ENCODE results near the gene KBTBD6. TPM values are rescaled to one million over a fixed set of nuclear protein-coding genes. Genes with fewer than 3 reads are reported as not detected.

Gene KBTBD6
- total RNA-seq, 1 donor from 2014 or later = 20.9 TPM

GRCh38 chr13:41152005-41152404 lies 19.4 kb upstream of the KBTBD6 start:
- H3K9me3 Mint-ChIP-seq = peaks cover 42% of the 10 kb centered on the region
- H3K27me3 Mint-ChIP-seq (ENCODE audit: low read depth) = no peaks in the 10 kb centered on the region
- no peak for TF ChIP-seq CTCF (conservative IDR thresholded peaks at IDR 0.05)
- no peak overlapping the region for H3K4me3 Mint-ChIP-seq
- peaks cover 51% of the 10 kb centered on the region for H3K36me3 Mint-ChIP-seq (ENCODE audit: low read depth)
- no peak overlapping the region for H3K27ac Mint-ChIP-seq (ENCODE audit: unreplicated experiment)
- H3K4me1 Mint-ChIP-seq = peaks cover 3% of the 10 kb centered on the region
- no peak for DNase-seq (ENCODE audit: low read depth, low spot score)

- DNase-seq (ENCODE audit: low read depth, low spot score) = no peak
- H3K27ac Mint-ChIP-seq (ENCODE audit: unreplicated experiment) = no peak overlapping the region
- peaks cover 54% of the 10 kb centered on the region for H3K36me3 Mint-ChIP-seq (ENCODE audit: low read depth)
- TF ChIP-seq CTCF (conservative IDR thresholded peaks at IDR 0.05) = no peak
- peaks cover 44% of the 10 kb centered on the region for H3K9me3 Mint-ChIP-seq
- H3K27me3 Mint-ChIP-seq (ENCODE audit: low read depth) = no peaks in the 10 kb centered on the region
- H3K4me1 Mint-ChIP-seq = no peaks in the 10 kb centered on the region
- no peak overlapping the region for H3K4me3 Mint-ChIP-seq
These were observed 17.5 kb upstream of the KBTBD6 start for GRCh38 chr13:41150058-41150457.

- H3K4me1 Mint-ChIP-seq = no peaks in the 10 kb centered on the region
- no peak overlapping the region for H3K4me3 Mint-ChIP-seq
- no peak for DNase-seq (ENCODE audit: low read depth, low spot score)
- TF ChIP-seq CTCF (conservative IDR thresholded peaks at IDR 0.05) = no peak
- no peaks in the 10 kb centered on the region for H3K27me3 Mint-ChIP-seq (ENCODE audit: low read depth)
- no peak overlapping the region for H3K27ac Mint-ChIP-seq (ENCODE audit: unreplicated experiment)
- peaks cover 54% of the 10 kb centered on the region for H3K36me3 Mint-ChIP-seq (ENCODE audit: low read depth)
- H3K9me3 Mint-ChIP-seq = peaks cover 44% of the 10 kb centered on the region
These were observed 16.0 kb upstream of the KBTBD6 start for GRCh38 chr13:41148419-41149283.

GRCh38 chr13:41145136-41145908 lies 12.7 kb upstream of the KBTBD6 start:
- no peak for DNase-seq (ENCODE audit: low read depth, low spot score)
- Mint-ChIP-seq H3K9me3 (peaks cover 26% of the 10 kb centered on the region), H3K4me1 (no peaks in the 10 kb centered on the region), H3K4me3 (no peak overlapping the region), H3K27me3 (ENCODE audit: low read depth) (no peaks in the 10 kb centered on the region), H3K27ac (ENCODE audit: unreplicated experiment) (no peak overlapping the region), H3K36me3 (ENCODE audit: low read depth) (peaks cover 32% of the 10 kb centered on the region)
- no peak for TF ChIP-seq CTCF (conservative IDR thresholded peaks at IDR 0.05)

GRCh38 chr13:41144576-41144975 lies 12.0 kb upstream of the KBTBD6 start:
- no peaks in the 10 kb centered on the region for H3K27me3 Mint-ChIP-seq (ENCODE audit: low read depth)
- no peak for DNase-seq (ENCODE audit: low read depth, low spot score)
- no peak overlapping the region for H3K4me3 Mint-ChIP-seq
- H3K9me3 Mint-ChIP-seq = peaks cover 22% of the 10 kb centered on the region
- no peak overlapping the region for H3K27ac Mint-ChIP-seq (ENCODE audit: unreplicated experiment)
- H3K36me3 Mint-ChIP-seq (ENCODE audit: low read depth) = peaks cover 24% of the 10 kb centered on the region
- no peak for TF ChIP-seq CTCF (conservative IDR thresholded peaks at IDR 0.05)
- H3K4me1 Mint-ChIP-seq = no peaks in the 10 kb centered on the region

Data from neural crest cell (in vitro differentiated cells).